ENCODE results near the gene LDLRAD4.

The LDLRAD4 gene

GRCh38 chr18:13289481-13290205 lies 71.1 kb downstream of the LDLRAD4 start:
- DNase-seq: no peak

GRCh38 chr18:13290856-13291271 lies 72.3 kb downstream of the LDLRAD4 start:
- no peak for DNase-seq

GRCh38 chr18:13291299-13291698 lies 72.7 kb downstream of the LDLRAD4 start:
- no peak for DNase-seq

- DNase-seq: no peak
Observed at GRCh38 chr18:13291745-13292447, 73.3 kb downstream of the LDLRAD4 start.

- DNase-seq: no peak
Observed at GRCh38 chr18:13292736-13293135, 74.2 kb downstream of the LDLRAD4 start.

GRCh38 chr18:13294309-13294708 lies 75.7 kb downstream of the LDLRAD4 start:
- DNase-seq: no peak

GRCh38 chr18:13295894-13296293 lies 77.3 kb downstream of the LDLRAD4 start:
- no peak for DNase-seq

GRCh38 chr18:13296867-13297574 lies 78.5 kb downstream of the LDLRAD4 start:
- no peak for DNase-seq

- DNase-seq: no peak
Observed at GRCh38 chr18:13298262-13298661, 79.7 kb downstream of the LDLRAD4 start.

GRCh38 chr18:13300029-13300428 lies 81.5 kb downstream of the LDLRAD4 start:
- DNase-seq: peak; percentile 54

- DNase-seq: no peak
Observed at GRCh38 chr18:13300796-13301195, 82.2 kb downstream of the LDLRAD4 start.

- no peak for DNase-seq
Observed at GRCh38 chr18:13302040-13302439, 83.5 kb downstream of the LDLRAD4 start.

- DNase-seq: no peak
Observed at GRCh38 chr18:13302457-13303225, 84.1 kb downstream of the LDLRAD4 start.

GRCh38 chr18:13303756-13304364 lies 85.3 kb downstream of the LDLRAD4 start:
- DNase-seq: no peak

- DNase-seq: no peak
Observed at GRCh38 chr18:13305301-13305700, 86.7 kb downstream of the LDLRAD4 start.

- peak; percentile 42 for DNase-seq
Observed at GRCh38 chr18:13306583-13306982, 88.0 kb downstream of the LDLRAD4 start.

- DNase-seq: peak; percentile 5
Observed at GRCh38 chr18:13308369-13308768, 89.8 kb downstream of the LDLRAD4 start.

GRCh38 chr18:13309031-13309747 lies 90.6 kb downstream of the LDLRAD4 start:
- DNase-seq: peak; percentile 41

- no peak for DNase-seq
Observed at GRCh38 chr18:13309748-13310670, 91.4 kb downstream of the LDLRAD4 start.

- peak; percentile 16 for DNase-seq
Observed at GRCh38 chr18:13311193-13311592, 92.6 kb downstream of the LDLRAD4 start.

- no peak for DNase-seq
Observed at GRCh38 chr18:13312515-13312914, 94.0 kb downstream of the LDLRAD4 start.

All from right forelimb (tissue), 1 donor.